HG02852 (cell line): Measurements from ENCODE around the gene PDCD10.
A peak's percentile ranks its signal among the peaks of the same experiment; 100 is the strongest.

Experiments used
- ATAC-seq: cut with Tn5 transposase; IDR thresholded peaks from one replicate; pipeline ENCODE4 v1.9.1; 2021; ENCODE audit warnings: mild to moderate bottlenecking, moderate library complexity; ENCODE audit not compliant: unreplicated experiment

Gene PDCD10

GRCh38 chr3:167734498-167735232 lies at the start of gene PDCD10:
Gene PDCD10 (minus strand): TSS chr3:167734892. CDS start chr3:167720157, 14,735 bp downstream.
- ATAC-seq, result peak; percentile 84

- no peak for ATAC-seq
Measured at GRCh38 chr3:167783781-167784180, 49.1 kb upstream of the PDCD10 start.

- no peak for ATAC-seq
Measured at GRCh38 chr3:167780214-167780883, 45.7 kb upstream of the PDCD10 start.

DNA sequence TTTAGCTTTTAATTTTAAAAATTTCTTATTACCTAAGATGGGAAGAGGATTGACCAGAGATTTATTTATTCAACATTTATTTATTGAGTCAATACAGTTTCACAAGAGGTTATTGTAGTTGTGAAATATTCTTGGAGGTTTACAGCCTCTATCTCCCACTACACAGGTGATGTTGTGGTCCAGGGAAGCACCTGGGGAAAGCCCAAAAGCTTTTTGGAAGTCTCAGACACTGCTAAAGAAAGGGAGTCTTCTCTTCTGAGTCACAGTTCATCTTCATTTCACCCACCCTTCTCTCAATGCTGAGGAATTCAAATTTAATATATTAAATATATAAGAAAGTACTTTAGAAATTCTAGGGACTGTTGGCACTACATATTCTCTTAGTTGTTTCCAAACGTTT lies 42.7 kb upstream of the PDCD10 start:
- ATAC-seq, result peak; percentile 74

DNA sequence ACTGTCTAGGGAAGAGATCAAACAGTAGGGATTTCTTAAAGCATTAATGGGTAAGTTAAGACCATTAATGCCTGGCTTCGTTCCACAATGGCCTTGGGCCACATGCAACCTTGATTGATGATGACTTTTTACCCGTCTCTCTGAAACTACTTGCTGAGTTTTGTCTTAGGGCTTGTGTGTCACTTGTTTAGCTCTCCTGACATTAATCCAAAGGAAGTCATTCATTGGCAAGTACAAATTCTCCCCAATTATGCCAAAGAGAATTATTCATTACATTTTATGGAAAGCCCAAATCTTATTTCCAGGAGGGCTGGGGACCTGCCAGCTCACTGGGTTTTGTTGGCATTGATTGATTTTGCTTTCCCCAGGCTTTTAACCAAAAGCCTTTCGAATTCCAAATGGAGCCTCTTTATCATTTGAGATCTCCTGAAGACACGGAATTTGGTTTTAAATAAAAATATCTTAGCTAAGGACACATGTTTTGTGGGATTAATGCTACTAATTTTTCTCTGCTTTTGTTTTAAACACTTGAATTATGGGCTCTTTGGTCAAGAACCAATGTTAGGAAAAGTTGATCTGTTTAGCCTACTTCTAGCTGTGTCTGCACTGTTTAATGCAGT lies 41.5 kb upstream of the PDCD10 start:
- no peak for ATAC-seq

- peak; percentile 77 for ATAC-seq
Measured at GRCh38 chr3:167773584-167773983, 38.9 kb upstream of the PDCD10 start.

GRCh38 chr3:167772992-167773391 lies 38.3 kb upstream of the PDCD10 start:
- peak; percentile 30 for ATAC-seq

DNA sequence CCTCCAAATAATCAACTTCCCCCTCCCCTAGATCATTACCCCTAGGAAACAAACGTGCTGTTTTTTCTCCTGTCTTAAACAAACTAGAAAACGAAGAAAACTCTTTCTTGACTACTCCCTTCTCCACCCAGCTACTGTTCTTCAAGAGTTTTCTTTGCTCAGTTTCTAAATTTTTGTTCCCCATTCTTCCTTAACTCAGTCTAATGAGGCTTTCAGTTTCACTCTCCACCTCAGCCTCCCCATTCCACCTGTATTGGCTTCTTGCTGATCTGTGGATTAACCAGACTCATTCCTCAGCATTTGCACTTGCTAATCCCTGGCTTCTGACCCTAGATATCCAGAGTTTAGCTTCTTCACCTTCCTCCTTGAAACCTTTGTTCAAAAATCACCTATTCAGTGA lies 27.6 kb upstream of the PDCD10 start:
- ATAC-seq, result no peak

DNA sequence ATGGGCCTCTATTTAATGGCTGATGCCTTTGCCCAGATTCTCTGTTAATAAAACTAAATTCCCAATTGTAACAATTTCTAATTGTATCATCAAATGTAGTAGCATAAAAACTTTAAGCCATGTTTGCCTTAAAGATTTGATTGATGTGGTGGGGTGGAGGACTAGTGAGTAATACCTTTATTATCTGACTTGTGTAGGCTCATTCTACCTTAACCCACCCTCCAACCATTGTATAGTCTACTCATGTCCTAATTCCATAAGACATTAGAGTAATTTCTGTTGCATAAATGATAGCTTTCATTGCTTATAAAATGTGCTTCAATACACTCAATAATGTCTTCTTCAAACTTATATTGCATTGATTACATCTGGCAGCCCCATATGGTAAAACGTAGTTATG lies 26.6 kb upstream of the PDCD10 start:
- ATAC-seq, result no peak

- no peak for ATAC-seq
Measured at GRCh38 chr3:167754049-167754448, 19.4 kb upstream of the PDCD10 start.

DNA sequence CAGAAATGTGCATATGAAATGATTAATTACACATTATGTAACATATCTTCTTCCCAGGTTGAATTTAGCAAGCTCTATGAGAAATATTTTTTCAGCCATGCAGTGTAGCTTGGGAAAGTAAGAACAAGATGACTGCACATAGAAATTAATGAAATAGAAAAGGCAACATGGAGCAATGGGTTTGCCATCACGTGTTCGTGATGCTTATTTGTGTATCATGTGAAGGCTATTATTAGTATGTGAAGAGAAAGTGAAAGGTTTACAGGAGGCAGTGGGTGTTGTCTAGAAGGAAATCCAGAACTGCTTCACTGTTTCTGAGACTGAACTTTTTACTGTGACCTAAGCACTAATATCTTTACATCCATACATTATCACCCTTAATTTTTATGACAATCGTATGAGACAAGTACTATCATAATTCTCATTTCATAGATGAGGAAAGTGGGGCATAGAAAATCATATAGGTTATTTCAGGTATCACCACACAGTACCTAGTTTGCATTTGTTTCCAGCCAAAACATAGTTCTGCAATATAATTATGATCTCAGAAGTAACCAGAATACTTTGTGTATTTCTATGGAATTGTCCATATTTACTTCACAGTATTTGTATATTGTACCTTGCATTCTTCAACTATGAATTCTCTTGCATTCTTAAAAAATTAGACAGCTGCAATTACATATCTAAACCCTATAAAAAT lies 15.7 kb upstream of the PDCD10 start:
- peak; percentile 99 for ATAC-seq

- ATAC-seq, result no peak
Measured at GRCh38 chr3:167749728-167750127, 15.0 kb upstream of the PDCD10 start.

DNA sequence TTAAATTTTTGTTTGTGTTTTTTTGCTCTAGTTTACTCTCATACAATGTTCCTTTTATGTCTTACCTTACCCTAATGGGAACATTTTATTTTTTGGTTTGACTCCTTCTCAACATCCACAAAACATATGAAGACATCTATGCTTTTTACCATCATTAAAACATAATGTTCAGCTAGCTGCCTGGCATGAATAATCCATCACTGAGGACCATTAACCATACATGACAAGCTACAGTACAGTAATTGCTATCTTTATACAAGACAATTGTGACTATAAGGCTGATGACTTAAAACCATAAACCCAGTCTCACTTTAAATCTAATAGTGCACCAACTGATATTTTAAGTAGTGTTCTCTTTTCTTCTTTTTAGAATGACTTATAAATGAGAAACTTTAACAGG lies 14.5 kb upstream of the PDCD10 start:
- ATAC-seq, result no peak

- no peak for ATAC-seq
Measured at GRCh38 chr3:167743799-167744198, 9.1 kb upstream of the PDCD10 start.

DNA sequence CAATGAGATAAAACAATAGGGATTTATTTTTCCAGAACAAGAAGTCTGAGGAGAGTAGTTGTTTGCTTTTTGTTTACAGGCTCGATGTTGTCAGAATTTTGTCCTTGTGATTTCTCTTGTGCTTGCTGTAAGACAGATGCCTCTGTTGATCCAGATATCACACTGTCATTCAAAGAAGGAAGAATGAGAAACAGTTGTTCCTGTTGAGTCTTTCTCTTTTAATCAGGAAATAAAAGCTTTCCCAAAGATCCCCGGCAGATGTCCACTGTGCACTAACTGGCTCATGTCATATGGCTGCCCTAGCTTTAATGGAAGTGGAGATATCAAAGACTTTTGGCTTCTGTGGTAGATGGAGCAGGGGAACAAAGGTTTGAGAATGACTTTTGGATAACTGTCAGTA lies 7.6 kb upstream of the PDCD10 start:
- no peak for ATAC-seq

- peak; percentile 93 for ATAC-seq
Measured at GRCh38 chr3:167740961-167741587, 6.4 kb upstream of the PDCD10 start.

DNA sequence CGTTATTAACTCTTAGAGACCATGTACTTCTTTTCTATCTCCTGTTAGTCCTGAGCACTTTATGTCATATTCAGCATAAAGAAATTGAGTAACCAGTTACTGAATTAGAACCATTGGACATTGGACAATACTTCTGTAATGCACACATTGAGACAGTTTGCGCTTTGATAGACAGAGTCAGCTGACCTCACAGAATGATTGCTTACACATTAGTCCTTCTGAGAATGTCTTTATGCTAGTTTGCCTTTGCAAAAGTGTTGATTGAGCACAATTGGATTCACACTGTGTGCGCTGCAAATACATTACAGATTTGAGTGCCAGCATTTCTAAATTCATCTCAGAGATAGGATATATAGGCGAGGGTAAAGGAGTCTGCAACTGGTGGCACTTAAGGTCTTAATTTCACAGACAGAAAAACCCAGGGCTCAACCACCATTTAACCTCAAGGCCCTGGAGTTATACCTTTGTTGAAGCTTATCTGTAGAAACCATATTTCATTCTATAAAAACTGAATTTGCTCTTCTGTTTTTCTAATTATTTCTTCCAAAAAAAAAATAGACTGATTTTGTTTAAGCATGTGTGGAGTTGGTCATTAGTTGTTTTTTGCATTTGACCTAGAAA lies 4.6 kb upstream of the PDCD10 start:
- no peak for ATAC-seq

DNA sequence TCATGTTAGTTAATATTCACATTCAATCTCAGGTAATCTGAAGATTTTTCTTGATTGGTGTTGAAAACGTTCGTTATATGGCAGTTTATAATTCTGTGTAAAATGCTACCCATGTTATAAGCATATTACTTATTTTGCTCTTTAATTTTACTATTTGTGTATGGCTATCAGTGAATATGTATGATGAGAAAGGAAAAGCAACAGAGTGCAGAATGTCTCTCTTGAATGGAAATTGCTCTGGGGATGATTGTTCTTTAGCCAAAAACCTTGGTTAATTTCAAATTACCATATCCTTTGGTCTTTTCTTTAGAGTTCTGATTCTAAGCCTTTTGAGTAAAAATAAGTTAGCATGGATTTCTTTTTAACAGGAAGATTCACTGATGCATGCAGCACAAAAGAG lies 3.3 kb upstream of the PDCD10 start:
- no peak for ATAC-seq

DNA sequence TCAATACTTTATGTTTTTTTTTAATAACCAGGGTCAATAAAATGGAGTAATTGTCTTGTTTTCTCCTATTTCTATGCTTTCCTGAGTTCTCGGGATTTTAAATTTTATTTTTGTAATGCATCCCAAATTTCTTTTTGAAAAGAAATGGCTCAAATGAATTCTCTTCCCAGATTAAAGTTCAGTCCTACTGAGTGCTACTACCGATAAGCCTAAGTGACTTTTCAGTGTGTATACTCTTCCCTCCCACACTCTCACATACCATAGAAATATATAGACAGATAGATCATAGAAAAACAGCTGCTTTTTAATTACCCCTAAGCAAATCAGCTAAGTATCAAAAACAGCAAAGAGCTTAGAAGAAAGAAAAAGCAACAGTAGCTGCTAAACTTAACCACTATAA lies 2.3 kb upstream of the PDCD10 start:
- no peak for ATAC-seq

- ATAC-seq, result no peak
Measured at GRCh38 chr3:167736264-167736787, 1.6 kb upstream of the PDCD10 start.
